Jurkat, Clone E6-1 (cell line): ENCODE results near the gene PGM2. TPM values are rescaled to one million over a fixed set of nuclear protein-coding genes. Genes with fewer than 3 reads are reported as not detected.
"Not testable (repeated sequence)": the region's sequence is repeated elsewhere in the genome, so short reads cannot be mapped to it uniquely, and the experiment has no call there.

Source experiments
- DNase-seq: peaks from one replicate; pipeline ENCODE4 v3.0.0-alpha.2; 2011; ENCODE audit warnings: low read depth, low spot score
- H3K4me3 ChIP-seq: 2 replicates; pipeline ENCODE4 v1.5.1; 2011; ENCODE audit warnings: mild to moderate bottlenecking, low read length, control low read depth, moderate library complexity
- polyA plus RNA-seq: library from polyadenylated mRNA; unstranded; fragments of >200 nt; gene quantifications from one replicate; pipeline ENCODE4 v1.2.1, GENCODE V29; 2012; ENCODE audit warnings: missing spikeins; ENCODE audit not compliant: insufficient read length, insufficient read depth

PGM2 gene
- 80.7 TPM for polyA plus RNA-seq

GRCh38 chr4:37826295-37827029, at the start of gene PGM2:
Gene PGM2 (plus strand): TSS chr4:37826686. CDS start chr4:37826733, 47 bp downstream.
- DNase-seq = peak; percentile 85
- H3K4me3 ChIP-seq = peak within 1 kb of the TSS; percentile 90

- H3K4me3 ChIP-seq = no peak overlapping the region
- no peak for DNase-seq
Measured at GRCh38 chr4:37779896-37780295, 46.6 kb upstream of the PGM2 start.

- DNase-seq = peak; percentile 92
Measured at GRCh38 chr4:37780444-37781130, 45.9 kb upstream of the PGM2 start.

GRCh38 chr4:37781131-37781455, 45.4 kb upstream of the PGM2 start:
- no peak overlapping the region for H3K4me3 ChIP-seq
- DNase-seq = no peak

More at GRCh38 chr4:37780444-37781130, 45.9 kb upstream of the PGM2 start:
- H3K4me3 ChIP-seq = no peak overlapping the region

- not testable (repeated sequence) for H3K4me3 ChIP-seq, DNase-seq
Measured at GRCh38 chr4:37786267-37786666, 40.2 kb upstream of the PGM2 start.

GRCh38 chr4:37787883-37788460, 38.5 kb upstream of the PGM2 start:
- not testable (repeated sequence) for H3K4me3 ChIP-seq, DNase-seq

GRCh38 chr4:37788819-37789218, 37.7 kb upstream of the PGM2 start:
- no peak for DNase-seq
- H3K4me3 ChIP-seq = no peak overlapping the region

- H3K4me3 ChIP-seq = no peak overlapping the region
- DNase-seq = no peak
Measured at GRCh38 chr4:37792241-37792640, 34.2 kb upstream of the PGM2 start.

GRCh38 chr4:37793562-37793961, 32.9 kb upstream of the PGM2 start:
- no peak overlapping the region for H3K4me3 ChIP-seq
- DNase-seq = peak; percentile 38

GRCh38 chr4:37794056-37794455, 32.4 kb upstream of the PGM2 start:
- DNase-seq = no peak
- H3K4me3 ChIP-seq = no peak overlapping the region

- no peak overlapping the region for H3K4me3 ChIP-seq
- DNase-seq = no peak
Measured at GRCh38 chr4:37795581-37796195, 30.8 kb upstream of the PGM2 start.

- no peak overlapping the region for H3K4me3 ChIP-seq
- DNase-seq = no peak
Measured at GRCh38 chr4:37797374-37797773, 29.1 kb upstream of the PGM2 start.

GRCh38 chr4:37797923-37798322, 28.6 kb upstream of the PGM2 start:
- DNase-seq = no peak
- H3K4me3 ChIP-seq = no peak overlapping the region

- no peak overlapping the region for H3K4me3 ChIP-seq
- DNase-seq = no peak
Measured at GRCh38 chr4:37798616-37799015, 27.9 kb upstream of the PGM2 start.

- DNase-seq = no peak
- H3K4me3 ChIP-seq = no peak overlapping the region
Measured at GRCh38 chr4:37799941-37800554, 26.4 kb upstream of the PGM2 start.

GRCh38 chr4:37802068-37802666, 24.3 kb upstream of the PGM2 start:
- no peak overlapping the region for H3K4me3 ChIP-seq
- no peak for DNase-seq

- H3K4me3 ChIP-seq = no peak overlapping the region
- peak; percentile 66 for DNase-seq
Measured at GRCh38 chr4:37803348-37803973, 23.0 kb upstream of the PGM2 start.

GRCh38 chr4:37805091-37805490, 21.4 kb upstream of the PGM2 start:
- DNase-seq = no peak
- no peak overlapping the region for H3K4me3 ChIP-seq

- no peak for DNase-seq
- H3K4me3 ChIP-seq = no peak overlapping the region
Measured at GRCh38 chr4:37812713-37813112, 13.8 kb upstream of the PGM2 start.
